ENCODE data around the gene PGPEP1.

PGPEP1 gene

DNA sequence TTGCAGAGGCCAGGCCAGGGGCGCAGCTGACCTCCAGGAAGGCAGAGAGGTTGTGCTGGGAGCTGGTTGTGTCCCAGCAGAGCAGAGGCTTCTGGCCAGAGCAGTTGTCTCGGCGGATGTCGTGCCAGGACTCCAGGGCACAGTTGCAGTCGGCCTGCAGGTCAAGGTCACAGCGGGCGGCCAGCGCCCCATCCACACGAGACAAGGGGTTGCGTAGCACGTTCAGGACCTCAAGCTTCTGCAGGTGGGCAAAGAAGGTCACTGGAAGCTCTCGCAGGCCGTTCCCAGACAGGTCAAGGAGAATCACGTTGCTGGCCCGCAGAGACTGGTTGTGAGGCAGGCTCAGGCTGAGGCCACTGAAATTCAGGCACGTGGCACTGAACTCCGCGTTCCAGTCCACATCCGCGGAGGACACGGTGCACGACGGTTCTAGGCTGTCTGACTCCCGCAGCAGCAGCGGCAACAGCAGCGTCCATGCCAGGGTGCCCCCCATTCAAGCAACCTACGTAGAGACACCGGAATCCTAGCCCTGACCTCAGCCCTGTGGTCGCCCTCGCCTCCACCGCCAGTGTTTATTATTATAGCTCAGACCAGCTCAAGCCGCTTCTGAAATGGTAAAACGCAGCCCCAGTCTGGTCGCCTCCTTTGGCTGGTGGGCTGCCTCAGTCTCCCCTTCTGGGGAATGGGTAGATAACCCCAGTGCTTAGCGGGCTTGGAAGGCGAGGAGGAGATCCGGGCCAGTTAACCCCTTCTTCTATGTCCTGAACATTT is 56.3 kb downstream of the PGPEP1 start:
- TF ChIP-seq YY1 (IDR thresholded peaks at IDR 0.05; ENCODE audit: low read depth) = no peak
- no peak for TF ChIP-seq TEAD4 (IDR thresholded peaks at IDR 0.05)
- no peak for TF ChIP-seq EGR1 (IDR thresholded peaks at IDR 0.05)
- TF ChIP-seq RAD21 (IDR thresholded peaks at IDR 0.05; ENCODE audit: low read depth) = no peak
- no peak for TF ChIP-seq CEBPB (IDR thresholded peaks at IDR 0.05)
- no peak for TF ChIP-seq CREB1 (IDR thresholded peaks at IDR 0.05; ENCODE audit: low read depth)
- no peak for TF ChIP-seq FOXM1 (IDR thresholded peaks at IDR 0.05; ENCODE audit: borderline replicate concordance, low read depth)
- TF ChIP-seq EP300 (IDR thresholded peaks at IDR 0.05; ENCODE audit: borderline replicate concordance) = no peak
- TF ChIP-seq, protein P1, sequence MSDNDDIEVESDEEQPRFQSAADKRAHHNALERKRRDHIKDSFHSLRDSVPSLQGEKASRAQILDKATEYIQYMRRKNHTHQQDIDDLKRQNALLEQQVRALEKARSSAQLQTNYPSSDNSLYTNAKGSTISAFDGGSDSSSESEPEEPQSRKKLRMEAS (IDR thresholded peaks at IDR 0.05) = no peak
- TF ChIP-seq, protein P2, sequence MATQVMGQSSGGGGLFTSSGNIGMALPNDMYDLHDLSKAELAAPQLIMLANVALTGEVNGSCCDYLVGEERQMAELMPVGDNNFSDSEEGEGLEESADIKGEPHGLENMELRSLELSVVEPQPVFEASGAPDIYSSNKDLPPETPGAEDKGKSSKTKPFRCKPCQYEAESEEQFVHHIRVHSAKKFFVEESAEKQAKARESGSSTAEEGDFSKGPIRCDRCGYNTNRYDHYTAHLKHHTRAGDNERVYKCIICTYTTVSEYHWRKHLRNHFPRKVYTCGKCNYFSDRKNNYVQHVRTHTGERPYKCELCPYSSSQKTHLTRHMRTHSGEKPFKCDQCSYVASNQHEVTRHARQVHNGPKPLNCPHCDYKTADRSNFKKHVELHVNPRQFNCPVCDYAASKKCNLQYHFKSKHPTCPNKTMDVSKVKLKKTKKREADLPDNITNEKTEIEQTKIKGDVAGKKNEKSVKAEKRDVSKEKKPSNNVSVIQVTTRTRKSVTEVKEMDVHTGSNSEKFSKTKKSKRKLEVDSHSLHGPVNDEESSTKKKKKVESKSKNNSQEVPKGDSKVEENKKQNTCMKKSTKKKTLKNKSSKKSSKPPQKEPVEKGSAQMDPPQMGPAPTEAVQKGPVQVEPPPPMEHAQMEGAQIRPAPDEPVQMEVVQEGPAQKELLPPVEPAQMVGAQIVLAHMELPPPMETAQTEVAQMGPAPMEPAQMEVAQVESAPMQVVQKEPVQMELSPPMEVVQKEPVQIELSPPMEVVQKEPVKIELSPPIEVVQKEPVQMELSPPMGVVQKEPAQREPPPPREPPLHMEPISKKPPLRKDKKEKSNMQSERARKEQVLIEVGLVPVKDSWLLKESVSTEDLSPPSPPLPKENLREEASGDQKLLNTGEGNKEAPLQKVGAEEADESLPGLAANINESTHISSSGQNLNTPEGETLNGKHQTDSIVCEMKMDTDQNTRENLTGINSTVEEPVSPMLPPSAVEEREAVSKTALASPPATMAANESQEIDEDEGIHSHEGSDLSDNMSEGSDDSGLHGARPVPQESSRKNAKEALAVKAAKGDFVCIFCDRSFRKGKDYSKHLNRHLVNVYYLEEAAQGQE (IDR thresholded peaks at IDR 0.05; ENCODE audit: low read depth) = no peak
- no peak for TF ChIP-seq ZBTB7A (IDR thresholded peaks at IDR 0.05; ENCODE audit: low read depth)
- no peak for TF ChIP-seq TCF12 (IDR thresholded peaks at IDR 0.05; ENCODE audit: low read depth)
- no peak for TF ChIP-seq NFIC (IDR thresholded peaks at IDR 0.05)
- no peak for TF ChIP-seq USF1 (IDR thresholded peaks at IDR 0.05)
- TF ChIP-seq TAF1 (IDR thresholded peaks at IDR 0.05; ENCODE audit: low read depth) = no peak

GRCh38 chr19:18397242-18398202 is 57.1 kb downstream of the PGPEP1 start, which contains the start of gene LRRC25:
Gene LRRC25, minus strand, starts transcription at chr19:18397622. Its CDS starts 659 bp downstream, at chr19:18396963.
- TF ChIP-seq TEAD4 (IDR thresholded peaks at IDR 0.05) = no peak
- TF ChIP-seq USF1 (IDR thresholded peaks at IDR 0.05) = no peak
- no peak for TF ChIP-seq EP300 (IDR thresholded peaks at IDR 0.05; ENCODE audit: borderline replicate concordance)
- no peak for TF ChIP-seq EGR1 (IDR thresholded peaks at IDR 0.05)
- no peak for TF ChIP-seq CEBPB (IDR thresholded peaks at IDR 0.05)
- TF ChIP-seq ZBTB7A (IDR thresholded peaks at IDR 0.05; ENCODE audit: low read depth) = 0 out of 2 replicates have a peak, but pooled peaks have one; percentile 67
- TF ChIP-seq TCF12 (IDR thresholded peaks at IDR 0.05; ENCODE audit: low read depth) = no peak

- TF ChIP-seq, protein P2 (IDR thresholded peaks at IDR 0.05; ENCODE audit: low read depth) = no peak
- TF ChIP-seq TEAD4 (IDR thresholded peaks at IDR 0.05) = peak; percentile 54; the same call in 1 of the 2 replicates
- TF ChIP-seq RAD21 (IDR thresholded peaks at IDR 0.05; ENCODE audit: low read depth) = no peak
- no peak for TF ChIP-seq TAF1 (IDR thresholded peaks at IDR 0.05; ENCODE audit: low read depth)
- TF ChIP-seq CEBPB (IDR thresholded peaks at IDR 0.05) = no peak
- TF ChIP-seq ZBTB7A (IDR thresholded peaks at IDR 0.05; ENCODE audit: low read depth) = no peak
- no peak for TF ChIP-seq USF1 (IDR thresholded peaks at IDR 0.05)
- TF ChIP-seq NFIC (IDR thresholded peaks at IDR 0.05) = peak; percentile 66
Measured at GRCh38 chr19:18399008-18399407, 58.6 kb downstream of the PGPEP1 start.

DNA sequence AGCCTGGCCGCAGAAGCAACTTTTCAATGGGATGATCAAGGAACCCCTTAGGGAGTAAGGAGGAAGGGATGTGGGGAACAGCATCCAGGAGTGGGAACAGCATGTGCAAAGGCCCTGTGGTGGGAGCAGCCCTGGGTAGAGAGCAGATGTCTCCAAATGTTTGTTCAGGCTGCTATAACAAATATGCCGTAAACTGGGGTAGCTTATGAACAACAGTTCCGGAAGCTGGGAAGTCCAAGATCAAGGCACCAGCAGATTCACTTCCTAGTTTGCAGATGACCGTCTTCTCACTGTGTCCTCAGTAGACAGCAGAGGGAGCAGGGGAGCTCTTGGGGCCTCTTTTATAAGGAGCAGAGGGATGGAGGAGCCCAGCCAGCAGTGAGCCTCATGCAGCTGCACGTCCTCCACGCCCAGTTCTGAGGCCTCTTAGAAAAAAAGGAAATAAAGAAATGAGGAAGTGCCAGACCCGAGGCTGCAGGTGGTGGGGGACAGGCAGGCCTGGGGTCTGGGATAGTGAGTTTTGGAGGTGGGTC is 61.2 kb downstream of the PGPEP1 start:
- TF ChIP-seq EGR1 (IDR thresholded peaks at IDR 0.05) (no peak), RAD21 (IDR thresholded peaks at IDR 0.05; ENCODE audit: low read depth) (peak; percentile 13; the same call in 1 of the 2 replicates)

DNA sequence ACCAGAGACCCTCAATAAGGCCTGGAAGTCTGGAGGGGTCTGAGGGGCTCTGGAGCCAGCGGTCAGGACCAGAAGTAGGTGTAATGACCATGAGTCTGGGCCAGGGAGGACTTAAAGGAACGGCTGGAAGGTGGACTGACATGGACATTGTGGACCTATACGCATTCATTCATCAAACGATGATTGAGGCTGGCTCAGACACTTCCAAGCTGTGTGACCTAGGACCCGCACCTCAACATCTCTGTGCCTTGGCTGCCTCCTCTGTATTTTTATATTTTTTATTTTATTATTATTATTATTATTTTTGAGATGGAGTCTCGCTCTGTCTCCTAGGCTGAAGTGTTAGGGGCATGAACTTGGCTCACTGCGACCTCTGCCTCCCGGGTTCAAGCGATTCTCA is 66.4 kb downstream of the PGPEP1 start:
- TF ChIP-seq CEBPB (IDR thresholded peaks at IDR 0.05) (no peak), USF1 (IDR thresholded peaks at IDR 0.05) (no peak), ZBTB7A (IDR thresholded peaks at IDR 0.05; ENCODE audit: low read depth) (no peak), EGR1 (IDR thresholded peaks at IDR 0.05) (no peak), NFIC (IDR thresholded peaks at IDR 0.05) (no peak), EP300 (IDR thresholded peaks at IDR 0.05; ENCODE audit: borderline replicate concordance) (no peak)
- TF ChIP-seq, protein P2 (IDR thresholded peaks at IDR 0.05; ENCODE audit: low read depth) = no peak
- TF ChIP-seq, protein P1 (IDR thresholded peaks at IDR 0.05) = no peak
